Lower lobe of right lung (tissue), 2 donors: ENCODE results near the gene UPK3BL1. TPM values are rescaled to one million over a fixed set of nuclear protein-coding genes. Genes with fewer than 3 reads are reported as not detected.
"Not testable (repeated sequence)": the region's sequence is repeated elsewhere in the genome, so short reads cannot be mapped to it uniquely, and the experiment has no call there.

ENCODE experiments used
- ATAC-seq, 2 donors: fragments of 200-7000 bp; cut with Tn5 transposase; one replicate each; pipeline ENCODE4 v1.9.1; 2020 to 2022; ENCODE audit warnings: mild to moderate bottlenecking in 2 of 2, moderate library complexity in 2 of 2
- DNase-seq: peaks from one replicate; pipeline ENCODE4 v3.0.0-alpha.2; 2020
- H3K27ac ChIP-seq: fragments of 200-600 bp; one replicate; pipeline ENCODE4 v1.8.0; 2022
- H3K27me3 ChIP-seq: fragments of 200-600 bp; one replicate; pipeline ENCODE4 v1.8.0; 2022; ENCODE audit warnings: low read depth
- H3K36me3 ChIP-seq: fragments of 200-600 bp; one replicate; pipeline ENCODE4 v1.8.0; 2022; ENCODE audit warnings: mild to moderate bottlenecking
- H3K4me1 ChIP-seq: fragments of 200-600 bp; one replicate; pipeline ENCODE4 v1.8.0; 2022
- H3K4me3 ChIP-seq: fragments of 200-600 bp; one replicate; pipeline ENCODE4 v1.8.0; 2022; ENCODE audit warnings: mild to moderate bottlenecking
- H3K9me3 ChIP-seq: fragments of 200-600 bp; one replicate; pipeline ENCODE4 v1.8.0; 2022
- intact Hi-C: fragments of 100-400 bp; cut with DNase I; formaldehyde crosslinking; loops from one replicate; pipeline ENCODE4 v1.11.0; 2022
- total RNA-seq: library from RNA; stranded (reverse); fragmentation: NEBNext Ultra II Directional; extraction: Animal tissue kit (Norgen Biotek cat#: 25700); gene quantifications from one replicate; pipeline ENCODE4 v1.2.1, GENCODE V29; 2021
- donor health status: DM: no; HTN: yes; CAD: no; lungs with severe emphysema.

Gene UPK3BL1
- total RNA-seq, 1 donor from 2014 or later = 35.5 TPM

- H3K36me3 ChIP-seq, intact Hi-C loops, H3K4me3 ChIP-seq, H3K4me1 ChIP-seq, ATAC-seq, H3K9me3 ChIP-seq, H3K27me3 ChIP-seq, H3K27ac ChIP-seq: not testable (repeated sequence)
- DNase-seq = peak; percentile 5
Observed at GRCh38 chr7:102664765-102665164, 22.2 kb upstream of the UPK3BL1 start.

- ATAC-seq = peak in 1 of 2 donors; percentile 56
- not testable (repeated sequence) for H3K27me3 ChIP-seq, H3K9me3 ChIP-seq
Observed at GRCh38 chr7:102649924-102650323, 7.3 kb upstream of the UPK3BL1 start, which contains the start of gene SPDYE2B. SPDYE2B (plus strand) TSS chr7:102650319; CDS start chr7:102652349, 2,030 bp downstream.

GRCh38 chr7:102647813-102648212 lies 5.2 kb upstream of the UPK3BL1 start:
- H3K4me3 ChIP-seq, H3K27me3 ChIP-seq, H3K36me3 ChIP-seq, H3K27ac ChIP-seq, H3K4me1 ChIP-seq, H3K9me3 ChIP-seq, intact Hi-C loops: not testable (repeated sequence)
- peak; percentile 37 for DNase-seq
- peak in 1 of 2 donors; percentile 25 for ATAC-seq

More at GRCh38 chr7:102649924-102650323, 7.3 kb upstream of the UPK3BL1 start, which contains the start of gene SPDYE2B:
- H3K4me3 ChIP-seq, intact Hi-C loops, H3K27ac ChIP-seq, H3K4me1 ChIP-seq, DNase-seq, H3K36me3 ChIP-seq: not testable (repeated sequence)

GRCh38 chr7:102643404-102643803 lies 813 bp upstream of the UPK3BL1 start:
- H3K27ac ChIP-seq, H3K36me3 ChIP-seq, DNase-seq, H3K4me3 ChIP-seq, H3K9me3 ChIP-seq, H3K27me3 ChIP-seq, intact Hi-C loops, H3K4me1 ChIP-seq, ATAC-seq: not testable (repeated sequence)

GRCh38 chr7:102638848-102639247 lies 3.7 kb downstream of the UPK3BL1 start:
- peak; percentile 38 for DNase-seq
- H3K27me3 ChIP-seq, H3K9me3 ChIP-seq, H3K27ac ChIP-seq, H3K4me1 ChIP-seq, H3K4me3 ChIP-seq, intact Hi-C loops, H3K36me3 ChIP-seq: not testable (repeated sequence)
- peak; percentile 4 to 26 for ATAC-seq

- H3K27ac ChIP-seq, intact Hi-C loops, H3K9me3 ChIP-seq, ATAC-seq, H3K27me3 ChIP-seq, H3K36me3 ChIP-seq, H3K4me3 ChIP-seq, H3K4me1 ChIP-seq: not testable (repeated sequence)
- DNase-seq = peak; percentile 30
Observed at GRCh38 chr7:102636956-102637355, 5.6 kb downstream of the UPK3BL1 start.

GRCh38 chr7:102635354-102635753 lies 7.2 kb downstream of the UPK3BL1 start:
- H3K9me3 ChIP-seq, DNase-seq, H3K27me3 ChIP-seq, intact Hi-C loops, H3K4me3 ChIP-seq, H3K36me3 ChIP-seq, H3K27ac ChIP-seq, H3K4me1 ChIP-seq: not testable (repeated sequence)
- ATAC-seq = peak in 1 of 2 donors; percentile 0

- H3K9me3 ChIP-seq, H3K4me3 ChIP-seq, ATAC-seq, intact Hi-C loops, H3K4me1 ChIP-seq, H3K27me3 ChIP-seq, H3K27ac ChIP-seq, H3K36me3 ChIP-seq: not testable (repeated sequence)
- DNase-seq = peak; percentile 23
Observed at GRCh38 chr7:102634299-102634698, 8.3 kb downstream of the UPK3BL1 start.

- H3K27ac ChIP-seq, H3K36me3 ChIP-seq, H3K4me1 ChIP-seq, H3K27me3 ChIP-seq, H3K4me3 ChIP-seq, intact Hi-C loops, H3K9me3 ChIP-seq: not testable (repeated sequence)
- peak; percentile 44 for DNase-seq
- peak; percentile 29 to 46 for ATAC-seq
Observed at GRCh38 chr7:102630622-102631021, 12.0 kb downstream of the UPK3BL1 start.

GRCh38 chr7:102627271-102627904 lies 15.2 kb downstream of the UPK3BL1 start:
- H3K36me3 ChIP-seq, H3K4me3 ChIP-seq, H3K27ac ChIP-seq, DNase-seq, H3K9me3 ChIP-seq, intact Hi-C loops, H3K4me1 ChIP-seq, H3K27me3 ChIP-seq: not testable (repeated sequence)
- ATAC-seq = peak; percentile 19 to 22

- H3K4me1 ChIP-seq, H3K9me3 ChIP-seq, H3K27ac ChIP-seq, H3K27me3 ChIP-seq, H3K4me3 ChIP-seq, intact Hi-C loops, ATAC-seq, H3K36me3 ChIP-seq, DNase-seq: not testable (repeated sequence)
Observed at GRCh38 chr7:102618122-102618521, 24.5 kb downstream of the UPK3BL1 start.

- intact Hi-C loops, H3K27ac ChIP-seq, H3K4me1 ChIP-seq, H3K9me3 ChIP-seq, H3K27me3 ChIP-seq, H3K36me3 ChIP-seq: not testable (repeated sequence)
- peak; percentile 77 for DNase-seq
- H3K4me3 ChIP-seq = peak within 1 kb of the TSS; percentile 49
- peak; percentile 95 to 97 for ATAC-seq
Observed at GRCh38 chr7:102616507-102617125, 26.0 kb downstream of the UPK3BL1 start, which contains the start of gene RASA4. RASA4 (minus strand) TSS chr7:102616756; CDS start chr7:102616689, 67 bp downstream.

- H3K27ac ChIP-seq, H3K36me3 ChIP-seq, H3K9me3 ChIP-seq, H3K4me3 ChIP-seq, H3K27me3 ChIP-seq, intact Hi-C loops, H3K4me1 ChIP-seq, DNase-seq: not testable (repeated sequence)
- peak in 1 of 2 donors; percentile 0 for ATAC-seq
Observed at GRCh38 chr7:102615930-102616329, 26.7 kb downstream of the UPK3BL1 start.

GRCh38 chr7:102614873-102615272 lies 27.7 kb downstream of the UPK3BL1 start:
- ATAC-seq, H3K36me3 ChIP-seq, H3K4me1 ChIP-seq, H3K27ac ChIP-seq, H3K27me3 ChIP-seq, intact Hi-C loops, H3K4me3 ChIP-seq, H3K9me3 ChIP-seq, DNase-seq: not testable (repeated sequence)
